Urinary bladder (tissue), 4 donors: Measurements from ENCODE around the gene GALNT10. TPM values are rescaled to one million over a fixed set of nuclear protein-coding genes. Genes with fewer than 3 reads are reported as not detected.
A peak's percentile ranks its signal among the peaks of the same experiment; 100 is the strongest.
"Not testable (repeated sequence)": the region's sequence is repeated elsewhere in the genome, so short reads cannot be mapped to it uniquely, and the experiment has no call there.

Experiments used
- DNase-seq: peaks from one replicate; pipeline ENCODE4 v3.0.0-alpha.2; 2015; ENCODE audit errors: extremely low spot score
- H3K27ac ChIP-seq: one replicate; pipeline ENCODE4 v1.5.1; 2013; ENCODE audit warnings: low read depth, mild to moderate bottlenecking, moderate library complexity
- H3K36me3 ChIP-seq: one replicate; pipeline ENCODE4 v1.6.1; 2013; ENCODE audit warnings: mild to moderate bottlenecking, moderate library complexity; ENCODE audit not compliant: insufficient read depth
- H3K4me1 ChIP-seq: one replicate; pipeline ENCODE4 v1.6.1; 2013; ENCODE audit warnings: mild to moderate bottlenecking, moderate library complexity; ENCODE audit not compliant: insufficient read depth
- H3K4me3 ChIP-seq: one replicate; pipeline ENCODE4 v1.5.1; 2013; ENCODE audit warnings: low read depth, low read length
- WGBS: extraction: QIAGEN DNeasy Blood & Tissue Kit; methylation state at CpG from one replicate; pipeline ENCODE4 v1.1.7; 2013; 5-methylcytosine and 5-hydroxymethylcytosine counted together
- polyA plus RNA-seq: library from polyadenylated mRNA; stranded (reverse); fragments of 200-250 nt; gene quantifications from one replicate; pipeline ENCODE4 v1.2.3, GENCODE V29; 2013
- total RNA-seq: library from RNA; depleted of rRNA; stranded (reverse); fragments of >200 nt; gene quantifications from one replicate; pipeline ENCODE4 v1.2.3, GENCODE V29; 2014
- donor health status: healthy with polysubstance abuse.
- donor health status: healthy.

Gene GALNT10
- total and polyA plus RNA-seq, 2 donors: 15.7 to 19.4 TPM

- no peak overlapping the region for H3K27ac ChIP-seq
- no peaks in the 10 kb centered on the region for H3K4me1 ChIP-seq
- no peak overlapping the region for H3K4me3 ChIP-seq
- no peak for DNase-seq
- H3K36me3 ChIP-seq: no peaks in the 10 kb centered on the region
- WGBS: 56% methylated on average over 4 of the region's 4 CpGs
Observed at GRCh38 chr5:154356020-154356655, 165.6 kb downstream of the GALNT10 start.

- no peak overlapping the region for H3K4me3 ChIP-seq
- DNase-seq: no peak
- no peak overlapping the region for H3K27ac ChIP-seq
- no peaks in the 10 kb centered on the region for H3K4me1 ChIP-seq
- 81% methylated on average over 3 of the region's 3 CpGs for WGBS
- no peaks in the 10 kb centered on the region for H3K36me3 ChIP-seq
Observed at GRCh38 chr5:154356958-154357357, 166.4 kb downstream of the GALNT10 start.

- H3K27ac ChIP-seq: no peak overlapping the region
- no peaks in the 10 kb centered on the region for H3K4me1 ChIP-seq
- H3K4me3 ChIP-seq: no peak overlapping the region
- WGBS: 89% methylated on average over 11 of the region's 11 CpGs
- DNase-seq: no peak
- H3K36me3 ChIP-seq: no peaks in the 10 kb centered on the region
Observed at GRCh38 chr5:154358516-154359220, 168.1 kb downstream of the GALNT10 start.

- Histone ChIP-seq H3K4me3 (no peak overlapping the region), H3K36me3 (no peaks in the 10 kb centered on the region), H3K27ac (no peak overlapping the region), H3K4me1 (no peaks in the 10 kb centered on the region)
- DNase-seq: no peak
- 70% methylated on average over 4 of the region's 4 CpGs for WGBS
Observed at GRCh38 chr5:154359221-154359573, 168.7 kb downstream of the GALNT10 start.

GRCh38 chr5:154360241-154360640, 169.7 kb downstream of the GALNT10 start:
- not testable (repeated sequence) for DNase-seq, H3K36me3 ChIP-seq, H3K4me1 ChIP-seq, H3K27ac ChIP-seq, H3K4me3 ChIP-seq
- WGBS: 91% methylated on average over 7 of the region's 7 CpGs

- no peak for DNase-seq
- Histone ChIP-seq H3K27ac (no peak overlapping the region), H3K4me3 (no peak overlapping the region), H3K36me3 (no peaks in the 10 kb centered on the region), H3K4me1 (no peaks in the 10 kb centered on the region)
- WGBS: 85% methylated on average over 4 of the region's 4 CpGs
Observed at GRCh38 chr5:154363411-154363810, 172.9 kb downstream of the GALNT10 start.

- Histone ChIP-seq H3K36me3 (no peaks in the 10 kb centered on the region), H3K27ac (no peak overlapping the region), H3K4me1 (no peaks in the 10 kb centered on the region), H3K4me3 (no peak overlapping the region)
- WGBS: 56% methylated on average over 2 of the region's 2 CpGs
- DNase-seq: no peak
Observed at GRCh38 chr5:154364771-154365170, 174.2 kb downstream of the GALNT10 start.

GRCh38 chr5:154365823-154366222, 175.3 kb downstream of the GALNT10 start:
- no peak for DNase-seq
- 32% methylated on average over 1 of the region's 1 CpG for WGBS
- H3K36me3 ChIP-seq: no peaks in the 10 kb centered on the region
- no peaks in the 10 kb centered on the region for H3K4me1 ChIP-seq
- no peak overlapping the region for H3K4me3 ChIP-seq
- H3K27ac ChIP-seq: no peak overlapping the region

GRCh38 chr5:154366353-154366752, 175.8 kb downstream of the GALNT10 start:
- no peak for DNase-seq
- 81% methylated on average over 2 of the region's 2 CpGs for WGBS
- Histone ChIP-seq H3K36me3 (no peaks in the 10 kb centered on the region), H3K4me3 (no peak overlapping the region), H3K27ac (no peak overlapping the region), H3K4me1 (no peaks in the 10 kb centered on the region)

GRCh38 chr5:154367101-154367500, 176.6 kb downstream of the GALNT10 start:
- no peak for DNase-seq
- Histone ChIP-seq H3K4me1 (no peaks in the 10 kb centered on the region), H3K27ac (no peak overlapping the region), H3K36me3 (no peaks in the 10 kb centered on the region), H3K4me3 (no peak overlapping the region)
- 98% methylated on average over 1 of the region's 1 CpG for WGBS

GRCh38 chr5:154368041-154368800, 177.7 kb downstream of the GALNT10 start:
- Histone ChIP-seq H3K36me3 (no peaks in the 10 kb centered on the region), H3K4me1 (no peaks in the 10 kb centered on the region), H3K4me3 (no peak overlapping the region), H3K27ac (no peak overlapping the region)
- DNase-seq: peak; percentile 45
- 49% methylated on average over 6 of the region's 6 CpGs for WGBS

GRCh38 chr5:154369682-154370081, 179.1 kb downstream of the GALNT10 start:
- Histone ChIP-seq H3K36me3 (no peaks in the 10 kb centered on the region), H3K4me1 (no peaks in the 10 kb centered on the region), H3K4me3 (no peak overlapping the region), H3K27ac (no peak overlapping the region)
- 84% methylated on average over 4 of the region's 4 CpGs for WGBS
- no peak for DNase-seq

GRCh38 chr5:154370119-154370518, 179.6 kb downstream of the GALNT10 start:
- DNase-seq: no peak
- Histone ChIP-seq H3K36me3 (no peaks in the 10 kb centered on the region), H3K4me1 (no peaks in the 10 kb centered on the region), H3K27ac (no peak overlapping the region), H3K4me3 (no peak overlapping the region)
- 83% methylated on average over 3 of the region's 3 CpGs for WGBS

- no peak for DNase-seq
- Histone ChIP-seq H3K4me3 (no peak overlapping the region), H3K36me3 (no peaks in the 10 kb centered on the region), H3K27ac (no peak overlapping the region), H3K4me1 (no peaks in the 10 kb centered on the region)
- WGBS: 61% methylated on average over 3 of the region's 3 CpGs
Observed at GRCh38 chr5:154370813-154371212, 180.3 kb downstream of the GALNT10 start.
